Activated CD8-positive, alpha-beta memory T cell treated with anti-CD3 and anti-CD28 coated beads, Interleukin-2, amount 10 ng/mL, durations not matched to agents 7 days and 5 days (primary cell): ENCODE results near the gene MLXIP. TPM values are rescaled to one million over a fixed set of nuclear protein-coding genes. Genes with fewer than 3 reads are reported as not detected.

Experiments
- ATAC-seq: fragments of 150-1000 bp; cut with Tn5 transposase; one replicate; pipeline ENCODE4 v1.10.0; 2021; ENCODE audit warnings: moderate library complexity
- CTCF ChIA-PET: fragments of 350-600 bp; sonication (Branson Sonifier 250); formaldehyde crosslinking; loops from one replicate; lab custom pipeline; 2021; ENCODE audit warnings: antibody characterized with exemption; lab: Charles Lee
- DNase-seq: peaks from one replicate; pipeline ENCODE4 v3.0.0-alpha.2; 2020
- H3K27ac Mint-ChIP-seq: one replicate; pipeline ENCODE4 v1.8.0; 2021; ENCODE audit warnings: mild to moderate bottlenecking, mixed read lengths
- H3K27me3 Mint-ChIP-seq: one replicate; pipeline ENCODE4 v1.8.0; 2021; ENCODE audit warnings: mixed read lengths
- H3K36me3 Mint-ChIP-seq: one replicate; pipeline ENCODE4 v1.8.0; 2021; ENCODE audit warnings: mild to moderate bottlenecking, mixed read lengths
- H3K4me1 Mint-ChIP-seq: one replicate; pipeline ENCODE4 v1.8.0; 2021; ENCODE audit warnings: mixed read lengths
- H3K4me3 Mint-ChIP-seq: one replicate; pipeline ENCODE4 v1.8.0; 2021; ENCODE audit warnings: mild to moderate bottlenecking, moderate library complexity, mixed read lengths
- H3K9me3 Mint-ChIP-seq: one replicate; pipeline ENCODE4 v1.8.0; 2022; ENCODE audit warnings: low read depth, mixed read lengths
- total RNA-seq, 2 experiments: library from RNA; stranded (reverse); gene quantifications; one replicate each; pipeline ENCODE4 v1.2.3, GENCODE V29; 2021

The MLXIP gene
- total RNA-seq, 2 experiments from 2014 or later, result 36.1 to 36.4 TPM

GRCh38 chr12:122073815-122074214, 4.7 kb upstream of the MLXIP start:
- CTCF ChIA-PET, result interaction anchor here (1.9 to 3.2 kb wide), 2 partner anchors 19 to 49 kb away, joined by 6 to 11 read pairs; no protein-coding TSS in a partner anchor
- Mint-ChIP-seq H3K9me3 (no peaks in the 10 kb centered on the region), H3K4me1 (peaks cover 10% of the 10 kb centered on the region), H3K27me3 (peaks cover 3% of the 10 kb centered on the region), H3K27ac (no peak overlapping the region), H3K36me3 (no peaks in the 10 kb centered on the region), H3K4me3 (no peak overlapping the region)
- no peak for DNase-seq
- no peak for ATAC-seq

GRCh38 chr12:122076743-122077495, 1.6 kb upstream of the MLXIP start:
- peaks cover 30% of the 10 kb centered on the region for H3K4me1 Mint-ChIP-seq
- ATAC-seq, result no peak
- CTCF ChIA-PET, result interaction anchor here (0.8 to 2.1 kb wide), 3 partner anchors 12 to 189 kb away, joined by 3 to 4 read pairs (median 4); partner anchors contain the start of gene PSMD9
- peaks cover 3% of the 10 kb centered on the region for H3K36me3 Mint-ChIP-seq
- H3K27me3 Mint-ChIP-seq, result peaks cover 3% of the 10 kb centered on the region
- no peak for DNase-seq
- no peak overlapping the region for H3K27ac Mint-ChIP-seq
- peak overlapping the region; percentile 3 for H3K4me3 Mint-ChIP-seq
- H3K9me3 Mint-ChIP-seq, result no peaks in the 10 kb centered on the region

- Mint-ChIP-seq H3K27ac (peak overlapping the region; percentile 88), H3K27me3 (no peaks in the 10 kb centered on the region), H3K4me1 (peaks cover 49% of the 10 kb centered on the region), H3K36me3 (peaks cover 7% of the 10 kb centered on the region), H3K9me3 (no peaks in the 10 kb centered on the region), H3K4me3 (peak overlapping the region; percentile 84)
- DNase-seq (peak; percentile 48), ATAC-seq (peak; percentile 23)
- CTCF ChIA-PET, result interaction anchor here (0.6 to 4.4 kb wide), 8 partner anchors 10 to 217 kb away, joined by 3 to 28 read pairs (median 4); partner anchors contain the start of gene CFAP251
Measured at GRCh38 chr12:122079033-122079531, 526 bp downstream of the MLXIP start.

- peak overlapping the region; percentile 84 for H3K4me3 Mint-ChIP-seq
- DNase-seq (peak; percentile 47), ATAC-seq (no peak)
- H3K9me3 Mint-ChIP-seq, result no peaks in the 10 kb centered on the region
- H3K36me3 Mint-ChIP-seq, result peaks cover 9% of the 10 kb centered on the region
- peak overlapping the region; percentile 88 for H3K27ac Mint-ChIP-seq
- no peaks in the 10 kb centered on the region for H3K27me3 Mint-ChIP-seq
- CTCF ChIA-PET, result interaction anchor here (1.4 to 4.4 kb wide), 5 partner anchors 17 to 57 kb away, joined by 3 to 28 read pairs (median 7); no protein-coding TSS in a partner anchor
- peaks cover 53% of the 10 kb centered on the region for H3K4me1 Mint-ChIP-seq
Measured at GRCh38 chr12:122079532-122080081, 1.1 kb downstream of the MLXIP start.

- H3K27me3 Mint-ChIP-seq, result no peaks in the 10 kb centered on the region
- DNase-seq (no peak), ATAC-seq (no peak)
- CTCF ChIA-PET, result interaction anchor here (0.8 to 4.4 kb wide), 11 partner anchors 9 to 110 kb away, joined by 3 to 28 read pairs (median 6); no protein-coding TSS in a partner anchor
- H3K36me3 Mint-ChIP-seq, result peaks cover 9% of the 10 kb centered on the region
- no peaks in the 10 kb centered on the region for H3K9me3 Mint-ChIP-seq
- H3K4me1 Mint-ChIP-seq, result peaks cover 56% of the 10 kb centered on the region
- H3K4me3 Mint-ChIP-seq, result peak overlapping the region; percentile 84
- H3K27ac Mint-ChIP-seq, result peak overlapping the region; percentile 88
Measured at GRCh38 chr12:122080149-122081082, 1.9 kb downstream of the MLXIP start.

- ATAC-seq (peak; percentile 1), DNase-seq (no peak)
- Mint-ChIP-seq H3K27me3 (no peaks in the 10 kb centered on the region), H3K36me3 (peaks cover 9% of the 10 kb centered on the region), H3K27ac (peak overlapping the region; percentile 88), H3K4me1 (peaks cover 63% of the 10 kb centered on the region), H3K9me3 (no peaks in the 10 kb centered on the region), H3K4me3 (peak overlapping the region; percentile 84)
- CTCF ChIA-PET, result interaction anchor here (0.8 to 4.4 kb wide), 14 partner anchors 8 to 270 kb away, joined by 3 to 28 read pairs (median 5); no protein-coding TSS in a partner anchor
Measured at GRCh38 chr12:122081083-122081696, 2.6 kb downstream of the MLXIP start.

GRCh38 chr12:122081697-122082221, 3.2 kb downstream of the MLXIP start:
- H3K9me3 Mint-ChIP-seq, result no peaks in the 10 kb centered on the region
- ATAC-seq (peak; percentile 29), DNase-seq (peak; percentile 68)
- peaks cover 11% of the 10 kb centered on the region for H3K36me3 Mint-ChIP-seq
- peaks cover 65% of the 10 kb centered on the region for H3K4me1 Mint-ChIP-seq
- H3K27ac Mint-ChIP-seq, result peak overlapping the region; percentile 88
- H3K4me3 Mint-ChIP-seq, result peak overlapping the region; percentile 84
- no peaks in the 10 kb centered on the region for H3K27me3 Mint-ChIP-seq
- CTCF ChIA-PET, result interaction anchor here (1.0 to 4.4 kb wide), 12 partner anchors 9 to 270 kb away, joined by 3 to 28 read pairs (median 6); no protein-coding TSS in a partner anchor

- Mint-ChIP-seq H3K4me3 (peak overlapping the region; percentile 9), H3K27ac (peak overlapping the region; percentile 88), H3K4me1 (peaks cover 68% of the 10 kb centered on the region), H3K9me3 (no peaks in the 10 kb centered on the region), H3K27me3 (no peaks in the 10 kb centered on the region), H3K36me3 (peaks cover 11% of the 10 kb centered on the region)
- DNase-seq (no peak), ATAC-seq (no peak)
- CTCF ChIA-PET, result interaction anchor here (0.8 to 4.4 kb wide), 6 partner anchors 16 to 271 kb away, joined by 3 to 28 read pairs (median 4); no protein-coding TSS in a partner anchor
Measured at GRCh38 chr12:122082621-122083356, 4.2 kb downstream of the MLXIP start.

- H3K4me1 Mint-ChIP-seq, result peaks cover 68% of the 10 kb centered on the region
- H3K4me3 Mint-ChIP-seq, result no peak overlapping the region
- H3K27ac Mint-ChIP-seq, result no peak overlapping the region
- no peaks in the 10 kb centered on the region for H3K9me3 Mint-ChIP-seq
- no peak for DNase-seq
- CTCF ChIA-PET, result interaction anchor here (2.0 kb wide), 1 partner anchor 38 kb away, joined by 9 read pairs; no protein-coding TSS in a partner anchor
- peaks cover 13% of the 10 kb centered on the region for H3K36me3 Mint-ChIP-seq
- no peaks in the 10 kb centered on the region for H3K27me3 Mint-ChIP-seq
- ATAC-seq, result no peak
Measured at GRCh38 chr12:122084857-122085405, 6.4 kb downstream of the MLXIP start.

- CTCF ChIA-PET, result interaction anchor here (1.0 to 2.0 kb wide), 3 partner anchors 31 to 45 kb away, joined by 3 to 9 read pairs (median 3); no protein-coding TSS in a partner anchor
- ATAC-seq (no peak), DNase-seq (no peak)
- peak overlapping the region; percentile 54 for H3K27ac Mint-ChIP-seq
- no peak overlapping the region for H3K4me3 Mint-ChIP-seq
- no peaks in the 10 kb centered on the region for H3K27me3 Mint-ChIP-seq
- H3K9me3 Mint-ChIP-seq, result no peaks in the 10 kb centered on the region
- H3K36me3 Mint-ChIP-seq, result peaks cover 11% of the 10 kb centered on the region
- H3K4me1 Mint-ChIP-seq, result peaks cover 63% of the 10 kb centered on the region
Measured at GRCh38 chr12:122085591-122085990, 7.0 kb downstream of the MLXIP start.

- peaks cover 62% of the 10 kb centered on the region for H3K4me1 Mint-ChIP-seq
- H3K36me3 Mint-ChIP-seq, result peaks cover 12% of the 10 kb centered on the region
- ATAC-seq, result no peak
- H3K9me3 Mint-ChIP-seq, result no peaks in the 10 kb centered on the region
- H3K27me3 Mint-ChIP-seq, result no peaks in the 10 kb centered on the region
- no peak overlapping the region for H3K4me3 Mint-ChIP-seq
- H3K27ac Mint-ChIP-seq, result peak overlapping the region; percentile 33
- CTCF ChIA-PET, result interaction anchor here (1.0 to 2.0 kb wide), 4 partner anchors 14 to 45 kb away, joined by 3 to 9 read pairs (median 4); no protein-coding TSS in a partner anchor
- no peak for DNase-seq
Measured at GRCh38 chr12:122086116-122086515, 7.6 kb downstream of the MLXIP start.
